Endothelial cell of umbilical vein (primary cell): ENCODE results near the gene NCL. TPM values are rescaled to one million over a fixed set of nuclear protein-coding genes. Genes with fewer than 3 reads are reported as not detected.

ENCODE experiments used
- BruUV-seq: library from RNA; stranded (reverse); fragments of 400-500 nt; replicated peaks from 2 replicates; lab custom pipeline; 2021; lab: Mats Ljungman, UMichigan
- CTCF ChIA-PET: fragments of 300-600, 350-600 bp; sonication (Branson Sonifier 250); formaldehyde crosslinking; loops from one replicate; lab custom pipeline; 2021; ENCODE audit warnings: antibody characterized with exemption, inconsistent platforms; lab: Charles Lee
- POLR2A ChIA-PET: fragments of 300-600, 350-600 bp; sonication (Branson Sonifier 250); formaldehyde crosslinking; loops from one replicate; lab custom pipeline; 2021; ENCODE audit warnings: antibody characterized with exemption, inconsistent platforms; lab: Charles Lee
- DNase-seq: peaks from one replicate; pipeline ENCODE4 v3.0.0-alpha.2; 2011; ENCODE audit warnings: low read depth, low spot score
- FAIRE-seq: peaks from 2 replicates; lab custom pipeline; 2011; peaks lifted over from hg19 to GRCh38; lab: Jason Lieb, UNC
- H2AFZ ChIP-seq: 2 replicates; pipeline ENCODE4 v1.6.0; 2012; ENCODE audit warnings: low read depth, low read length, control low read depth, inconsistent platforms
- H3K27ac ChIP-seq: 2 replicates; pipeline ENCODE4 v1.5.1; 2011; ENCODE audit warnings: low read depth, mild to moderate bottlenecking, control low read depth, low read length, moderate library complexity; ENCODE audit not compliant: insufficient read depth
- H3K27me3 ChIP-seq, 2 experiments: 2 replicates each; pipeline versions ENCODE4 v1.6.0 to v1.6.1; 2011; ENCODE audit warnings: low read length in 2 of 2, mixed read lengths in 1 of 2; ENCODE audit not compliant: control insufficient read depth in 2 of 2, insufficient read depth in 2 of 2
- H3K36me3 ChIP-seq, 2 experiments: 2 replicates in 1 of 2; 3 replicates in 1 of 2; pipeline ENCODE4 v1.5.1; 2011; ENCODE audit warnings: low read length in 2 of 2, mild to moderate bottlenecking in 1 of 2, moderate library complexity in 1 of 2; ENCODE audit not compliant: control insufficient read depth in 2 of 2, insufficient read depth in 2 of 2; ENCODE audit errors: extremely low read depth in 1 of 2
- H3K4me1 ChIP-seq: 3 replicates; pipeline ENCODE4 v1.5.1; 2011; ENCODE audit warnings: mild to moderate bottlenecking, low read length; ENCODE audit not compliant: control insufficient read depth, insufficient read depth; ENCODE audit errors: extremely low read depth
- H3K4me2 ChIP-seq: 2 replicates; pipeline ENCODE4 v1.6.1; 2011; ENCODE audit warnings: low read length, control low read depth, mixed read lengths; ENCODE audit not compliant: insufficient read depth
- H3K4me3 ChIP-seq, 3 experiments: fragments of 200-600 bp in 1 of 3; sonication (generic), shearing (Covaris generic) in 1 of 3; replicated peaks in 1 of 3; 2 replicates each; pipeline ENCODE4 v1.5.1; 2011 to 2016; ENCODE audit warnings: control low read depth in 3 of 3, low read length in 3 of 3, mild to moderate bottlenecking in 2 of 3, inconsistent platforms in 1 of 3, low read depth in 1 of 3, moderate library complexity in 1 of 3; ENCODE audit not compliant: insufficient read depth in 1 of 3
- H3K79me2 ChIP-seq: 2 replicates; pipeline ENCODE4 v1.6.0; 2012; ENCODE audit warnings: low read length, inconsistent platforms; ENCODE audit not compliant: control insufficient read depth, insufficient read depth
- H3K9ac ChIP-seq: replicated peaks from 2 replicates; pipeline ENCODE3; 2011; ENCODE audit warnings: low read length, control low read depth; ENCODE audit not compliant: insufficient read depth; ENCODE audit errors: extremely low read depth
- H3K9me1 ChIP-seq: replicated peaks from 3 replicates; pipeline ENCODE4 v1.6.0; 2011; ENCODE audit warnings: mild to moderate bottlenecking, low read length; ENCODE audit not compliant: control insufficient read depth, insufficient read depth; ENCODE audit errors: extremely low read depth
- H3K9me3 ChIP-seq: replicated peaks from 2 replicates; pipeline ENCODE4 v1.5.1; 2012; ENCODE audit warnings: low read length, inconsistent platforms; ENCODE audit not compliant: control insufficient read depth, insufficient read depth
- H4K20me1 ChIP-seq: replicated peaks from 2 replicates; pipeline ENCODE3; 2011; ENCODE audit warnings: mild to moderate bottlenecking, low read length; ENCODE audit not compliant: control insufficient read depth, insufficient read depth; ENCODE audit errors: extremely low read depth
- CTCF ChIP-seq, 2 donors: IDR thresholded peaks; 1 replicate in 1 of 2; 2 replicates in 1 of 2; pipeline ENCODE4 v1.5.1; 2011; ENCODE audit warnings: low read length in 2 of 2, mild to moderate bottlenecking in 2 of 2, moderate library complexity in 2 of 2, control low read depth in 1 of 2, inconsistent platforms in 1 of 2, low read depth in 1 of 2; ENCODE audit not compliant: insufficient read depth in 1 of 2; ENCODE audit errors: extremely low read depth in 1 of 2
- EZH2 ChIP-seq: IDR thresholded peaks from 2 replicates; pipeline ENCODE4 v1.6.1; 2012; ENCODE audit warnings: borderline replicate concordance, low read depth, mild to moderate bottlenecking, moderate library complexity, low read length, inconsistent platforms; ENCODE audit not compliant: severe bottlenecking
- FOS ChIP-seq: IDR thresholded peaks from 2 replicates; pipeline ENCODE4 v1.6.1; 2011; ENCODE audit warnings: mild to moderate bottlenecking, low read length, moderate library complexity, borderline replicate concordance; ENCODE audit not compliant: insufficient read depth
- GATA2 ChIP-seq: IDR thresholded peaks from 2 replicates; pipeline ENCODE4 v1.7.0; 2011; ENCODE audit warnings: low read depth, mild to moderate bottlenecking, moderate library complexity, mixed read lengths, low read length; ENCODE audit not compliant: insufficient read length, insufficient read depth
- JUN ChIP-seq: IDR thresholded peaks from 2 replicates; pipeline ENCODE4 v1.6.1; 2011; ENCODE audit warnings: borderline replicate concordance, low read depth; ENCODE audit not compliant: insufficient read length, insufficient read depth
- MAX ChIP-seq: IDR thresholded peaks from 2 replicates; pipeline ENCODE4 v1.6.1; 2011; ENCODE audit not compliant: insufficient read depth, insufficient read length
- MYC ChIP-seq: IDR thresholded peaks from one replicate; pipeline ENCODE4 v1.6.1; 2011; ENCODE audit warnings: mild to moderate bottlenecking, low read depth, low read length
- POLR2A ChIP-seq: IDR thresholded peaks from 2 replicates; pipeline ENCODE4 v1.6.1; 2012; ENCODE audit warnings: low read depth, mild to moderate bottlenecking, control low read depth, low read length
- POLR2AphosphoS5 ChIP-seq: IDR thresholded peaks from 2 replicates; pipeline ENCODE4 v1.6.1; 2012; ENCODE audit warnings: low read depth, mild to moderate bottlenecking, control low read depth, low read length, moderate library complexity; ENCODE audit not compliant: insufficient read depth
- dilution Hi-C: fragments of 300-500 bp; cut with MboI; formaldehyde crosslinking; loops from one replicate; pipeline ENCODE4 v1.15.0; 2019; ENCODE audit warnings: low sequenced_read_pairs; ENCODE audit not compliant: extremely low pct_ligation_motif_present
- intact Hi-C: fragments of 100-400 bp; cut with micrococcal nuclease; formaldehyde crosslinking; loops from one replicate; pipeline ENCODE4 v1.10.0; 2022
- polyA plus RNA-seq, 4 experiments: library from polyadenylated mRNA; depleted of rRNA in 3 of 4; stranded (reverse) in 3 of 4; unstranded in 1 of 4; fragments of >200 nt; gene quantifications; 2 replicates each; pipeline versions ENCODE4 v1.2.1 to v1.2.3, GENCODE V29; 2011 to 2012; ENCODE audit warnings: missing spikeins in 1 of 4
- total RNA-seq: library from RNA; stranded (reverse); gene quantifications from 2 replicates; pipeline ENCODE4 v1.2.3, GENCODE V29; 2021

NCL gene
- total and polyA plus RNA-seq, 2 donors (not counting 3 experiments of a cell fraction or from before 2014, with no cell fraction given) = 35.3 to 708 TPM

- Histone ChIP-seq H3K4me2 (no peak overlapping the region), H3K9me3 (no peaks in the 10 kb centered on the region), H3K4me1 (peaks cover 3% of the 10 kb centered on the region), H2AFZ (no peak overlapping the region), H3K9ac (no peak overlapping the region), H3K79me2 (peaks cover 3% of the 10 kb centered on the region), H3K9me1 (no peaks in the 10 kb centered on the region), H4K20me1 (no peaks in the 10 kb centered on the region), H3K27me3 (no peaks in the 10 kb centered on the region), H3K36me3 (no peaks in the 10 kb centered on the region), H3K4me3 (no peak overlapping the region), H3K27ac (no peak overlapping the region)
- BruUV-seq = no TSS peak
- intact Hi-C loops = no loop called here
- POLR2A ChIA-PET = no interaction called here
- TF ChIP-seq MYC (no peak), MAX (no peak), POLR2AphosphoS5 (no peak), EZH2 (no peak), GATA2 (no peak), CTCF (IDR thresholded peaks at IDR 0.05; ENCODE audit: extremely low read depth in 1 of 2, insufficient read depth in 1 of 2, low read depth in 1 of 2, low read length in 2 of 2) (no peak), JUN (no peak), FOS (no peak), POLR2A (no peak)
- dilution Hi-C loops = loop anchor here (25.0 kb wide), 1 partner anchor 382 kb away; no protein-coding TSS in a partner anchor
- FAIRE-seq (no peak), DNase-seq (no peak)
- CTCF ChIA-PET = interaction anchor here (1.1 to 2.0 kb wide), 2 partner anchors 12 to 13 kb away, joined by 3 to 9 read pairs; no protein-coding TSS in a partner anchor
Observed at GRCh38 chr2:231469583-231469950, 5.3 kb upstream of the NCL start.
